HG03280 (cell line): ENCODE measurements around the gene KIF18B.
"Not testable (repeated sequence)": the region's sequence is repeated elsewhere in the genome, so short reads cannot be mapped to it uniquely, and the experiment has no call there.

Source experiments
- ATAC-seq: cut with Tn5 transposase; IDR thresholded peaks from one replicate; pipeline ENCODE4 v1.9.1; 2021; ENCODE audit warnings: mild to moderate bottlenecking, moderate library complexity; ENCODE audit not compliant: unreplicated experiment

Gene KIF18B

GRCh38 chr17:44970136-44970741 lies 22.7 kb upstream of the KIF18B start:
- no peak for ATAC-seq

DNA sequence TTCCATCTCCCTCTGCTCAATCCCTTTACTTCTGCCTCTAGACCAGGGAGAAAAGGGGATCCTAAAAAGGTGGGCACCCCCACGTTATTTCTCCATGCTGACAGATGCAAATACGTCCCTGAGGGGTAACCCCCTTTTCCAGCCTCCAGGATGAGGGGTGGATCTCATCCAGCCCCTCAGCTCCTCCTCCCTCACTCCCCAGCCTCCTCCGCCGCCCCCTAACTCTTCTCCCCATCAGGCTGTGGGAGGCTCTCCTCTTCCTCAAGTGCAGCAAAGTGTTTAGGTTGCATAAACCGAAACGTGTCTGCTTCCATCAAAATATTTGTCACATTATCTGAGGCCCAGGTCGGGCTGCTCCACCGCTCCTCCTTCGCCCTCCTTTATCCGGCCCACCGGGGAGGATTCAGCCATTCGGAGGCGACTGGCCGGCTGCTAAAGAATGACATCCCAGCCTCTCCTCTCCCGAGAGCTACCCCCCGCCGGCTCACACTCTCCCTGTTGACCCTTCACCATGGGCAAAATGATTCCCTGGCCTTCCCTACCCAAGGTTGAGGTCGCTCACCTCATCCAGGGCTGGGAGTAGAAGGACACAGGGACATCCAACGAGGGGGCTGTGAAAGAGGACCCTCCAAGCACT lies 21.7 kb upstream of the KIF18B start:
- ATAC-seq: no peak

DNA sequence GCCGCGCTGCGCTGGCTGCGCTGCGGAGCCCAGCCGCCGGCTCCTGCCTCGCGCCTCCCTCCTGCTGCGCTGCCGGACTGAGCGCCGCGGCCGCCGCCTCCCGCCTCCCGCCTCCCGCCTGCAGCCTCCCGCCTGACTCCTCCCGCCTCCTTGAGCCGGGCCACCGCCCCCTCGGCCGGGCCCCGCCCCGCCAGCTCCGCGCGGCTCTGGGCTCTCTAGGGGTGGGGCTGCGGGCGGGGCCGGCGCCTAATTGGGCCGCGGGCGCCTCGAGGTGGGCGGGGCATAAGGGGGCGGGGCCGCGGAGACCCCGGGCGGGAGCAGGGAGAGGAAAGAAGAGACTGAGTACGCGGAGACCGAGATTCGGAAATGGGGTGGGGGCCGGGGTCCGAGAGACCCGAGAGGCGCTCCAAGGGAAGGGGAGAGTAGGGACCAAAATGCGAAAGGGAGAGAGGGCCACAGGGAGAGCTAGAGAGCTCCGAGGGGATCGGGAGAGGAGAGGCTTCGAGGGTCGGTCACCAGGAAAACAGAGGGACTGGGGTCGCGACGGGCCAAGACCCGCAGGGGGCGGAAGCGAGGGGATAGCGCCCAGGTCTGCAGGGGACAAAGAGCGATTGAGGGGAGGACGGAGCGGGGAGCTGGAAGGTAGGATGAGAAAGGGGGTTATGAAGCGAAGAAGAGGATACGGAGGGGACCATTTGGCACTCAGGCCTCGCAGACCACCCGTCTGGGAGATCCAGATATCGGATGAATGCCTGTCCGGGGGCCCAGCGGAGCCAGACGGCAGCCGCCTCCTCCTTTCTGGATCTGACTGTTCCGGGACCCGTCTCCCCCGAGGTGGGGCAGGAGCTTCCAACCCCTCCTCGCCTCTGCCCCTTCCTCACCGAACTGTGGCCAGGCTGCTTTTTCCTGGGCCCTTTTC lies 20.9 kb upstream of the KIF18B start, which contains the start of gene C1QL1:
Gene C1QL1 (minus strand): TSS at position 79 of the 919 bp plus-strand sequence. CDS start 255 bp downstream, outside the sequence.
- peak; percentile 91 for ATAC-seq

GRCh38 chr17:44967907-44968224 lies 20.3 kb upstream of the KIF18B start:
- no peak for ATAC-seq

DNA sequence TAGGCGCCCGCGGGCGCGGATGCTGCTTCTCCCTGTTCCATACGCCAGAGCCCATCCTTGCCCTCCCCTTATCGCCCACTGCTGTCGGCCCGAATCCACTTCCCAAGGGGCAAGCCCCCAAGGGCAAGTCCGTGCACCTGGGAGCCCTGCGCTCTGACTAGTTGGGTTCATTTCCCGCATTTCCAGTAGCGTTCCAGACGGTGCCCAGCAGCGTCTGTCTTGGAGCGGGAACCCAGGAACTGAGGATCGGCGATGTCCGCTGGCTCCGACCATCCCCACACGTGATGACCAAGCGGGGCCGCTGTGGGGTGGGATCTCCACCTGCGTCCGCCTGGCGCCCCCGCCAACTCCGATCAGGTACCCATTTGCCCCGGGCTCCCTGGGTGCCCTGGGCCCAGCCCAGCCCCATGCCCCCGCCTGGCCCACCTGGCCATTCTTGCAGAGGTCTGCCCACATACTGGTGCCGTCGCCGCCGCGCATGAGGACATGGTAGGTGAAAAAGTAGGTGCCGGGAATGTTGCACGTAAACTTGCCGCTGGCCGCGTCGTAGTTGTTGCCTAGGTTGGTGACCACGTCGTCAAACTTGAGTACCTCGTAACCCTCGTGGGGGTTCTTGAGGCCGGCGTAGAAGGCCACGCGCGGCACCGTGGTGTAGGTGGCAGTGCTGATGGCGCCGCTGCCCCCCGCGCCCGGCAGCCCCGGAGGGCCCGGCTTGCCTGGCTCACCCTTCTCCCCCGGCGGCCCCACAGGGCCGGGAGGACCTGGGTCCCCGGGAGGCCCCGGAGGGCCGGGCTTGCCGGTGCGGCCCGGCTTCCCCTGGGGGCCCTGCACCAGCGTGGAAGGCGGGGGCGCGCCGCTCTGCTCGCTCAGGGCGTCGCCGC lies 19.7 kb upstream of the KIF18B start:
- no peak for ATAC-seq

GRCh38 chr17:44966348-44967025 lies 18.9 kb upstream of the KIF18B start:
- ATAC-seq: no peak

- ATAC-seq: no peak
These were observed 18.1 kb upstream of the KIF18B start for GRCh38 chr17:44965481-44966234.

DNA sequence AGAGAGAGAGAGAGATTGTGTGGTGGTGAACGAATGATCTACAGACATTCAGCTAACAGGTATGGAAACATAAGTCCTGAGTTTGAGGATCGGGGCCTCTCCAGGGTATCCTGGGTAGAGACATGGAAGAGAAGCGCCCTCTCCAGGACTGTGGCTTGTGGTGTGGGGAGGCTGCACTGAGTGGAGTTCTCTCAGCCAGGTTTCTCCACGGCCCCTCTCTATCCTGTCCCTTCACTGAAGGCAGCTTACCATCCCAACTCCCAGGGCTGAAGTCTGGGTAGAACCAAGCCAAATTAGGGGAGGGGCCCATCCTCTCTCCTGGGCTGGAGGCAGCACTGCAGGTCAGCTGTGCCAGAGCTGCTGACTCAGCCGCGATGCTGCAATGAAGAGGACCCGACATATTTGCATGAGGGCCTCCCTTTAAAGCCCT lies 14.4 kb upstream of the KIF18B start:
- no peak for ATAC-seq

- no peak for ATAC-seq
These were observed 13.1 kb upstream of the KIF18B start for GRCh38 chr17:44960691-44961090.

- no peak for ATAC-seq
These were observed 12.4 kb upstream of the KIF18B start for GRCh38 chr17:44959821-44960531.

DNA sequence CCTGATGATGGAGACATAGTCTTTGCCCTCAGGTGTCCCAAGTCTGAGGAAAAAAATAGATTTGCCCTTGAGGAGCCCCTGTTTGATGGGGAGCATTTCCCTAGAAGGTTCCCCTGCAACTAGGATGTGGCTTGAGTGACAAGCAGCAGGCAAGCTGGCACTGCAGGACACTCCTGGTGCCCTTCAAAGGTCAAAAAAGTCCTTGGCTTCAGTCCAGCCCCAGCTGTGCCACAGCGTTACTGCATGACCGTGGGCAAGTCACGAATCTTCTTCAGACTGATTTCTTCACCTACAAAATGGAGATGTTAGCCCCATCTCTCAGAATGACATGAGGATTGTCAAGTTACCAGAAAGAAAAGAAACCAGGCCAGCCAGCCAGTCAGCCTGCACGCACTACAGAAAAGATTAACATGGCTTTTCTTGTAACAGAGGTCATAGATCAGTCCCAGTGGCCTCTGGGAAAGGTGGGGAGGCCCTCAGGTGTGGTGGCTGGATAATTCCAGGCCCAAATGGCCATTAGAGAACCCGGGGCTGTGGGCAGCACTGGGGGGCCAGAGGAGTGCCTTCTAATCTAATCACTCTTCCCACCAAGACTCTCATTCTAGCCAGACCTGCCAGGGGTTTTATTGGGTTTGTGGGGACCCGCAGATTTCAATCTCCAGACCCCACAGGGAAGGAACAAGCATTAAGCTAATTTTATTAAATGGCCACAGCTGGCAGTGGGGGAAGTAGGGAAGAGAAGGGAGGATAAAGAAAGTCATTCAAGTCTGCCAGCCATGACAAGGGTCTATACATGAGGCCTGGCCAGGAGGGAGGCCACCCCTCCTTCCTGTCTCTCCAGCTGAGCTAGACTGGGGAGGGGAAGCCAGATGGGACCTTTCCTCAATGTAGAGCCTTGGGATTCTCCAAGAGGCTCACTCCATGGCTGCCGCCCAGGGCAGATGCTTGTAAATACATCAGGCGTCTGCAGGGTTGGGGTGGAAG lies 9.7 kb upstream of the KIF18B start:
- no peak for ATAC-seq

- ATAC-seq: no peak
These were observed 8.3 kb upstream of the KIF18B start for GRCh38 chr17:44955674-44956425.

DNA sequence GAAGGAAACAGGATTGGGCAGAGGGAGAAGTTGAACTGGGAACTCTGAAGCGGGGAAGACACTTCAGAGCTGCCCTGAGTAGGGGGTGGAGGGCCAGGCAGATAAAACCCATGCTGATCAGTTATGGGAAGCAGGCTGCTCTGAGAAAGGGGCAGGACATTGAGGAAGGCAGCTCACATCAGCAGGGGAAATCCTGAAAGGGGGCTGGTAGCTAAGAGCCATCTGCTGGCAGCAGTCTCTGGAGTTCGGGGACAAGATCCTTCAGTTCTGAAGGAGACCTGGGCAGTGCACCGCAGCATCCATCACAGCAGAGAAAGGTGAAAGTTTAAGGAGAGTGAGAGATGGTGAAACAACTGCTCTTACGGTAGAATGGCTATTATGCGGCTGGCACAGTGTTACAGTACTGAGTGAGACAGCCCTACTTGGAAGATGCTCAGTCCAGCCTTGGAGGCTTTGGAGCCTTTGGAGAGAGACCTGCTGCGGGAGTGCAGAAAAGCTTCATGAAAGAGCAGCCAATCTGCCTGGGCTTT lies 5.4 kb upstream of the KIF18B start:
- ATAC-seq: no peak

DNA sequence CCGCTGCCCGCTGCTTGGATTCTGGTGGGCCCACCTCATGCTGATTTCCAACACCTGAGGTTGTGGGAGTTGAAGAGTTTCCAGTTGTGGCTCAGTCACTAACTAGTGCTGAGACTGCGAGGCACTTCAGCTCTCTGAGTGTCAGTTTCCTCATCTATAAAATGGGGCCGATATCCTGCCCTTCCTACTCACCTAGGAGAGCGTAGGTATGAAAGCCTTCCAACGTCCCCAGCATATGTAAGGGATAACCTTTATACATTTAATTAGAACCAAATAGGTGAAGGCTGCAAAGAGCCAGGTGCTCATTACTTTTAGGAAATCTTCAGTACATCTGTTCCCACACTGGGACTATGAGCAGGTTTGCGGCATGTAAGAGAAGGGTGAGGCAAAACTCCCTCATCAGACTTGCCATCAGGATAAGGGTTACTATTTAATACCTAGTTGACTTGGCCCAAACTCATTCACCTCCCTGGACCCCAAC lies 782 bp upstream of the KIF18B start:
- ATAC-seq: no peak

GRCh38 chr17:44945652-44946051 lies 1.9 kb downstream of the KIF18B start:
- not testable (repeated sequence) for ATAC-seq

GRCh38 chr17:44942456-44942855 lies 5.1 kb downstream of the KIF18B start:
- ATAC-seq: no peak
